Astrocyte of the cerebellum (primary cell): ENCODE data around the gene MAPK8.

ENCODE experiments used
- DNase-seq: peaks from one replicate; pipeline ENCODE4 v3.0.0-alpha.2; 2011; ENCODE audit warnings: low read depth
- H3K4me3 ChIP-seq: 2 replicates; pipeline ENCODE4 v1.5.1; 2011; ENCODE audit warnings: mild to moderate bottlenecking, low read depth, low read length, moderate library complexity
- CTCF ChIP-seq: IDR thresholded peaks from 2 replicates; pipeline ENCODE4 v1.5.1; 2012; ENCODE audit warnings: low read length, low read depth, moderate library complexity, mild to moderate bottlenecking; ENCODE audit errors: missing control alignments
- in situ Hi-C: cut with HindIII; loops from 2 replicates; pipeline ENCODE4 v1.10.0; 2017; ENCODE audit warnings: low sequenced_read_pairs

MAPK8 gene

GRCh38 chr10:48365668-48366067, 59.2 kb downstream of the MAPK8 start:
- H3K4me3 ChIP-seq = no peak overlapping the region
- in situ Hi-C loops = no loop called here
- DNase-seq = no peak
- no peak for TF ChIP-seq CTCF

GRCh38 chr10:48366261-48366660, 59.8 kb downstream of the MAPK8 start:
- no peak for TF ChIP-seq CTCF
- H3K4me3 ChIP-seq = no peak overlapping the region
- in situ Hi-C loops = no loop called here
- no peak for DNase-seq

- H3K4me3 ChIP-seq = no peak overlapping the region
- in situ Hi-C loops = no loop called here
- DNase-seq = no peak
- no peak for TF ChIP-seq CTCF
These were observed 63.0 kb downstream of the MAPK8 start for GRCh38 chr10:48369501-48369900.

GRCh38 chr10:48377751-48378530, 71.5 kb downstream of the MAPK8 start:
- in situ Hi-C loops = no loop called here
- no peak for TF ChIP-seq CTCF
- DNase-seq = no peak
- H3K4me3 ChIP-seq = no peak overlapping the region

- in situ Hi-C loops = no loop called here
- DNase-seq = no peak
- no peak for TF ChIP-seq CTCF
- H3K4me3 ChIP-seq = no peak overlapping the region
These were observed 72.2 kb downstream of the MAPK8 start for GRCh38 chr10:48378675-48379074.

- H3K4me3 ChIP-seq = no peak overlapping the region
- no peak for TF ChIP-seq CTCF
- in situ Hi-C loops = no loop called here
- no peak for DNase-seq
These were observed 75.5 kb downstream of the MAPK8 start for GRCh38 chr10:48381971-48382370.
